Neural cell (in vitro differentiated cells): ENCODE measurements around the gene A1CF. TPM values are rescaled to one million over a fixed set of nuclear protein-coding genes. Genes with fewer than 3 reads are reported as not detected.

ENCODE experiments used
- H2AFZ ChIP-seq: fragments of 200-600, 300-800 bp; sonication (generic), shearing (Covaris generic); 2 replicates; pipeline ENCODE4 v1.6.0; 2014; ENCODE audit warnings: low read depth, mild to moderate bottlenecking, antibody characterized with exemption, low read length, moderate library complexity
- H3F3A ChIP-seq: fragments of 200-600 bp; shearing (Covaris generic); 2 replicates; pipeline ENCODE4 v1.6.1; 2016; ENCODE audit warnings: mild to moderate bottlenecking, moderate library complexity, mixed read lengths, antibody characterized with exemption, low read length; ENCODE audit not compliant: insufficient read depth, poor library complexity, severe bottlenecking
- H3K27ac ChIP-seq: fragments of 200-600, 300-800 bp; sonication (generic), shearing (Covaris generic); 2 replicates; pipeline ENCODE4 v1.5.1; 2014; ENCODE audit warnings: mild to moderate bottlenecking, low read length, moderate library complexity
- H3K27me3 ChIP-seq: fragments of 300-800, 200-600 bp; sonication (generic), shearing (Covaris generic); 2 replicates; pipeline ENCODE4 v1.6.0; 2014; ENCODE audit warnings: mild to moderate bottlenecking, low read depth, low read length, moderate library complexity; ENCODE audit not compliant: insufficient read depth
- H3K36me3 ChIP-seq: fragments of 300-800, 200-600 bp; sonication (generic), shearing (Covaris generic); 2 replicates; pipeline ENCODE4 v1.5.1; 2014; ENCODE audit warnings: mild to moderate bottlenecking, antibody characterized with exemption, low read length, moderate library complexity; ENCODE audit not compliant: insufficient read depth
- H3K4me2 ChIP-seq: fragments of 300-800, 200-600 bp; sonication (generic), shearing (Covaris generic); 2 replicates; pipeline ENCODE4 v1.6.0; 2014; ENCODE audit warnings: mild to moderate bottlenecking, low read length
- H3K4me3 ChIP-seq: fragments of 300-800, 200-600 bp; sonication (generic), shearing (Covaris generic); 2 replicates; pipeline ENCODE4 v1.5.1; 2014; ENCODE audit warnings: mild to moderate bottlenecking, low read length, moderate library complexity
- H3K79me2 ChIP-seq: fragments of 200-600 bp; shearing (Covaris generic); replicated peaks from 2 replicates; pipeline ENCODE4 v1.6.0; 2014; ENCODE audit warnings: mild to moderate bottlenecking, low read length, moderate library complexity; ENCODE audit not compliant: insufficient read depth
- H3K9ac ChIP-seq: fragments of 300-800, 200-600 bp; sonication (generic), shearing (Covaris generic); 2 replicates; pipeline ENCODE4 v1.6.1; 2016; ENCODE audit warnings: mild to moderate bottlenecking, low read length, mixed read lengths
- H3K9me2 ChIP-seq: fragments of 200-600 bp; shearing (Covaris generic); 2 replicates; pipeline ENCODE4 v1.6.1; 2016; ENCODE audit warnings: mild to moderate bottlenecking, low read length, mixed read lengths; ENCODE audit not compliant: insufficient read depth
- H3K9me3 ChIP-seq: fragments of 200-600, 300-800 bp; sonication (generic), shearing (Covaris generic); 2 replicates; pipeline ENCODE4 v1.6.1; 2016; ENCODE audit warnings: mild to moderate bottlenecking, mixed run types, low read length, moderate library complexity, mixed read lengths
- H4K20me1 ChIP-seq: fragments of 200-600 bp; shearing (Covaris generic); 2 replicates; pipeline ENCODE4 v1.6.1; 2016; ENCODE audit warnings: mild to moderate bottlenecking, mixed run types; ENCODE audit not compliant: insufficient read depth
- EP300 ChIP-seq: fragments of 450-650 bp; conservative IDR thresholded peaks from 2 replicates; pipeline ENCODE4 v1.6.1; 2014; ENCODE audit warnings: antibody characterized with exemption, mild to moderate bottlenecking, moderate library complexity; ENCODE audit not compliant: poor library complexity, severe bottlenecking
- EZH2 ChIP-seq: fragments of 200-600, 300-800 bp; shearing (Covaris generic), sonication (generic); IDR thresholded peaks from 2 replicates; pipeline ENCODE4 v1.6.1; 2014; ENCODE audit warnings: antibody characterized with exemption, low read length, borderline replicate concordance, mild to moderate bottlenecking; ENCODE audit not compliant: insufficient read depth, poor library complexity, severe bottlenecking
- MXI1 ChIP-seq: fragments of 450-650 bp; conservative IDR thresholded peaks from 2 replicates; pipeline ENCODE4 v1.6.1; 2014; ENCODE audit warnings: antibody characterized with exemption, mild to moderate bottlenecking; ENCODE audit not compliant: poor library complexity, severe bottlenecking
- POLR2AphosphoS5 ChIP-seq: IDR thresholded peaks from 2 replicates; pipeline ENCODE4 v1.6.1; 2012
- RAD21 ChIP-seq: fragments of 450-650 bp; conservative IDR thresholded peaks from 2 replicates; pipeline ENCODE4 v1.6.1; 2014; ENCODE audit warnings: antibody characterized with exemption, mild to moderate bottlenecking, moderate library complexity
- SMC3 ChIP-seq: fragments of 450-650 bp; conservative IDR thresholded peaks from 2 replicates; pipeline ENCODE4 v1.6.1; 2014; ENCODE audit warnings: antibody characterized with exemption, mild to moderate bottlenecking, moderate library complexity; ENCODE audit not compliant: poor library complexity
- TAF1 ChIP-seq: IDR thresholded peaks from 2 replicates; pipeline ENCODE4 v1.6.1; 2012; ENCODE audit warnings: low read depth
- polyA plus RNA-seq: library from polyadenylated mRNA; depleted of rRNA; stranded (reverse); fragments of >200 nt; gene quantifications from 2 replicates; pipeline ENCODE4 v1.2.3, GENCODE V29; 2014
- TF ChIP-seq, protein P1 (sequence below): fragments of 450-650 bp; IDR thresholded peaks from 2 replicates; pipeline ENCODE4 v1.5.1; 2014; ENCODE audit warnings: antibody characterized with exemption, mild to moderate bottlenecking, moderate library complexity; ENCODE audit not compliant: poor library complexity, severe bottlenecking
- TF ChIP-seq, protein P2 (sequence below): IDR thresholded peaks from 2 replicates; pipeline ENCODE4 v1.6.1; 2012; ENCODE audit warnings: borderline replicate concordance

A1CF gene
- polyA plus RNA-seq, 1 donor from 2014 or later: not detected

DNA sequence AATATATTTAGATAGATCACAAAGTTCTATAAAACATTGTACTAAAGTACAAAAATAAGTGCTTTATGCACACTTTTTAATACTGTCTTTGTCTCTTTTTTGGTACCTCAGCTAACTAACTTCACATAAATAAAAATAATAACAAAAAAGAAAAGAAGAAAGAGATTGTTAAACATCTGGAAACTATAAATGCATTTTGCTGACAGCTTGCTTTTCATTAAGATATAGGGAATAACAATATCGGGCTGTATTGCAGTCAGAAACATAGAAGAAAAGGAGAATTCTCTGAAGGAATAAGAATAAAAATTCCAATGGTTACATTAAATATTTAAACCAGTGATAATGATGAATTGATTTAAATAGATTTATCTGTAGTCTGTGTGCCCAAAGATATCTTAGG is 85.8 kb downstream of the A1CF start:
- H3K4me3 ChIP-seq: no peak overlapping the region
- no peak overlapping the region for H3K27ac ChIP-seq
- H3K27me3 ChIP-seq: no peaks in the 10 kb centered on the region
- no peak overlapping the region for H3K9ac ChIP-seq
- H2AFZ ChIP-seq: no peak overlapping the region
- no peaks in the 10 kb centered on the region for H3K79me2 ChIP-seq
- no peaks in the 10 kb centered on the region for H3F3A ChIP-seq
- H3K4me2 ChIP-seq: no peak overlapping the region
- H4K20me1 ChIP-seq: no peaks in the 10 kb centered on the region
- H3K36me3 ChIP-seq: no peaks in the 10 kb centered on the region
- no peaks in the 10 kb centered on the region for H3K9me3 ChIP-seq
- no peaks in the 10 kb centered on the region for H3K9me2 ChIP-seq
- TF ChIP-seq EZH2: no peak
- TF ChIP-seq EP300: no peak
- TF ChIP-seq MXI1: no peak
- no peak for TF ChIP-seq TAF1
- no peak for TF ChIP-seq RAD21
- TF ChIP-seq SMC3: no peak

DNA sequence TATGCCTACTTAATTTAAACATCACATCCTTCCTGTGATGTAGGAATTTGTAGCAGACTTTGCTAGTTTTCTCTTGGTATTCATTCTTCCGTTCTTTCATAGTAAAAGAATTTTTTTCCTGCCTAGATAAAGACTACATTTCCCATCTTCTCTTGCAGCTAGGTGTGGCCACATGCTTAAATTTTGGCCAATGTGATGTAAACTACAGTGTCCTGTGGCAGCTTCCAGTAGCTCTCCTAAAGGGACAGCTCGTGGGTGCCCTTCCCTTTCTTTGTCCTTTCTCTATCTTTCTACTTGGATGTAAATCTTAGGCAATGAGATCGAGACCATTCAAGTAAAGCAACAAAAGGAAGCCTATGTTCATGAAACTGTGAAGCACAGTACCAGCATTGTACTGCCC is 87.1 kb downstream of the A1CF start:
- H3K9me2 ChIP-seq: no peaks in the 10 kb centered on the region

More for the DNA sequence above, 87.1 kb downstream of the A1CF start:
- no peak overlapping the region for H3K9ac ChIP-seq
- H3F3A ChIP-seq: no peaks in the 10 kb centered on the region
- H3K79me2 ChIP-seq: no peaks in the 10 kb centered on the region
- H3K4me2 ChIP-seq: no peak overlapping the region
- H3K4me3 ChIP-seq: no peak overlapping the region
- no peaks in the 10 kb centered on the region for H3K27me3 ChIP-seq
- H3K9me3 ChIP-seq: no peaks in the 10 kb centered on the region
- TF ChIP-seq POLR2AphosphoS5: no peak
- no peak for TF ChIP-seq EZH2
- TF ChIP-seq TAF1: no peak
- TF ChIP-seq EP300: no peak
- TF ChIP-seq, protein P1, sequence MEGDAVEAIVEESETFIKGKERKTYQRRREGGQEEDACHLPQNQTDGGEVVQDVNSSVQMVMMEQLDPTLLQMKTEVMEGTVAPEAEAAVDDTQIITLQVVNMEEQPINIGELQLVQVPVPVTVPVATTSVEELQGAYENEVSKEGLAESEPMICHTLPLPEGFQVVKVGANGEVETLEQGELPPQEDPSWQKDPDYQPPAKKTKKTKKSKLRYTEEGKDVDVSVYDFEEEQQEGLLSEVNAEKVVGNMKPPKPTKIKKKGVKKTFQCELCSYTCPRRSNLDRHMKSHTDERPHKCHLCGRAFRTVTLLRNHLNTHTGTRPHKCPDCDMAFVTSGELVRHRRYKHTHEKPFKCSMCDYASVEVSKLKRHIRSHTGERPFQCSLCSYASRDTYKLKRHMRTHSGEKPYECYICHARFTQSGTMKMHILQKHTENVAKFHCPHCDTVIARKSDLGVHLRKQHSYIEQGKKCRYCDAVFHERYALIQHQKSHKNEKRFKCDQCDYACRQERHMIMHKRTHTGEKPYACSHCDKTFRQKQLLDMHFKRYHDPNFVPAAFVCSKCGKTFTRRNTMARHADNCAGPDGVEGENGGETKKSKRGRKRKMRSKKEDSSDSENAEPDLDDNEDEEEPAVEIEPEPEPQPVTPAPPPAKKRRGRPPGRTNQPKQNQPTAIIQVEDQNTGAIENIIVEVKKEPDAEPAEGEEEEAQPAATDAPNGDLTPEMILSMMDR: no peak
- no peak for TF ChIP-seq MXI1
- TF ChIP-seq SMC3: no peak
- TF ChIP-seq, protein P2, sequence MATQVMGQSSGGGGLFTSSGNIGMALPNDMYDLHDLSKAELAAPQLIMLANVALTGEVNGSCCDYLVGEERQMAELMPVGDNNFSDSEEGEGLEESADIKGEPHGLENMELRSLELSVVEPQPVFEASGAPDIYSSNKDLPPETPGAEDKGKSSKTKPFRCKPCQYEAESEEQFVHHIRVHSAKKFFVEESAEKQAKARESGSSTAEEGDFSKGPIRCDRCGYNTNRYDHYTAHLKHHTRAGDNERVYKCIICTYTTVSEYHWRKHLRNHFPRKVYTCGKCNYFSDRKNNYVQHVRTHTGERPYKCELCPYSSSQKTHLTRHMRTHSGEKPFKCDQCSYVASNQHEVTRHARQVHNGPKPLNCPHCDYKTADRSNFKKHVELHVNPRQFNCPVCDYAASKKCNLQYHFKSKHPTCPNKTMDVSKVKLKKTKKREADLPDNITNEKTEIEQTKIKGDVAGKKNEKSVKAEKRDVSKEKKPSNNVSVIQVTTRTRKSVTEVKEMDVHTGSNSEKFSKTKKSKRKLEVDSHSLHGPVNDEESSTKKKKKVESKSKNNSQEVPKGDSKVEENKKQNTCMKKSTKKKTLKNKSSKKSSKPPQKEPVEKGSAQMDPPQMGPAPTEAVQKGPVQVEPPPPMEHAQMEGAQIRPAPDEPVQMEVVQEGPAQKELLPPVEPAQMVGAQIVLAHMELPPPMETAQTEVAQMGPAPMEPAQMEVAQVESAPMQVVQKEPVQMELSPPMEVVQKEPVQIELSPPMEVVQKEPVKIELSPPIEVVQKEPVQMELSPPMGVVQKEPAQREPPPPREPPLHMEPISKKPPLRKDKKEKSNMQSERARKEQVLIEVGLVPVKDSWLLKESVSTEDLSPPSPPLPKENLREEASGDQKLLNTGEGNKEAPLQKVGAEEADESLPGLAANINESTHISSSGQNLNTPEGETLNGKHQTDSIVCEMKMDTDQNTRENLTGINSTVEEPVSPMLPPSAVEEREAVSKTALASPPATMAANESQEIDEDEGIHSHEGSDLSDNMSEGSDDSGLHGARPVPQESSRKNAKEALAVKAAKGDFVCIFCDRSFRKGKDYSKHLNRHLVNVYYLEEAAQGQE: no peak
- TF ChIP-seq RAD21: no peak
- no peaks in the 10 kb centered on the region for H3K36me3 ChIP-seq
- H3K27ac ChIP-seq: no peak overlapping the region
- H4K20me1 ChIP-seq: no peaks in the 10 kb centered on the region
- no peak overlapping the region for H2AFZ ChIP-seq
